ENCODE results near the gene CAMK1D.

Gene CAMK1D

DNA sequence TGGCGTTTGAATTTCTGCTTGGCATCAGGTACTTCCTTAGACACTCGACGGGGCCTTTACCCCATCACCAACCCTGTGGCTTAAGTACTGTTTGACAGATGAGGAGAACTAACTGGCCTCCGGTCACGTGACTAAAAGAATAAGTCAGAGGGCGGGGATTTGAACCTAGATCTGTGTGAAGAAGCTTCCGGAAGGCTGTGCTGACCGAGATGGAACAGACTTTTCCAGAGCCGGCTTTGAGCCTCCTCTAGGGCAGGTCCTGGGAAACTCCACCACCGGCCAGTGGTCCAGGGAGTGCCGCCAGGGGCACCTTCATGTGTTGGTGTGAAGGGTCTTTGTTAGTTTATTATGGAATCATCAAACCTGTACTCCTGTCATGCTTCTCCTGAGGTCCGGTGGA is 26.9 kb downstream of the CAMK1D start:
- no peak for DNase-seq

DNA sequence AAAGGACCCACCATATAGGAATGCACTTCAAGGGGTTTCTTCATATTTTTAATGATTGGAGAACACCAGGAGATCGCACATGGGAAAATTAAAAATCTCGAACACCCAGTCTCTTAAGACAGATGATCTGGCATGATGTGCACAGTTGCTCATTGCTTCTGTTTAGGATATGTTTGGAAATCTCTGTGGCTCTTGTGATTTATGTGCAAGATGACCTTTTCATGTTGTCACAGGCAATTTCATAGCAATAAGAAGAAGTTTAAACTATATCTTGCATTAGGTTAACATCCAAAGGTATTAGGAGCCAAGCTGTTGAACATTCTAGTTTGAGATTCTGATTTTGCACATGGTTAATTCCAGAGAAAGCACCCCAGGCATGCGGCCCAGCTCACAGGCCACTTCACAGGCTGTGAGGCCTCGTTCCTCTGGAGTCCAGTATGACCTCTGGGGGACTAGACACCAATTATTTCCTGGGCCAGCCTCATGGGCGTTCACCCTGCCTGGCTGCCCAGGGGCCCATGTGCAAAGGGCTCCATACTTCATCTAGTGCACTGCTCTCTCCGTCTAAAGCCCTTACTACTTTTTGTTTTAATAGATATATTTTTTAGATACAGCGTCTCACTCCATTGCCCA is 28.4 kb downstream of the CAMK1D start:
- DNase-seq, result no peak

DNA sequence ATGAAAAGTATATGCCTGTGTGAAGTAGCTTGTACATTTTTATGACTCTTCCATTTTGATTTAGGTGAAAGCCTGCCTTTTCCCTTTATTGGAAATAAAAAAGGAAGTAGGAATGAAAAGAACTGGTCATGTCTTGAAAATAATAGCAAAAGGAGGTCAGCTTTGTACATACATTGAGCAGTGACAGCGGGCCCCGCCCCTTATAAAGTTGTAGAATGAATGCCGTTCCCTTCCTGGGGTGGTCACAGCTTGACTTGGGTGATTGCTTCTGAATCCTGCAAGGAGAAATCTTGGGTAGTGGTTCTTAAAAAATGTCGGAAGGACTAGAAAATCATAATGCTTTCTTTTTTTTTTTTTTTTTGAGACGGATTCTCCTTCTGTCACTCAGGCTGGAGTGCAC is 31.7 kb downstream of the CAMK1D start:
- DNase-seq, result no peak

DNA sequence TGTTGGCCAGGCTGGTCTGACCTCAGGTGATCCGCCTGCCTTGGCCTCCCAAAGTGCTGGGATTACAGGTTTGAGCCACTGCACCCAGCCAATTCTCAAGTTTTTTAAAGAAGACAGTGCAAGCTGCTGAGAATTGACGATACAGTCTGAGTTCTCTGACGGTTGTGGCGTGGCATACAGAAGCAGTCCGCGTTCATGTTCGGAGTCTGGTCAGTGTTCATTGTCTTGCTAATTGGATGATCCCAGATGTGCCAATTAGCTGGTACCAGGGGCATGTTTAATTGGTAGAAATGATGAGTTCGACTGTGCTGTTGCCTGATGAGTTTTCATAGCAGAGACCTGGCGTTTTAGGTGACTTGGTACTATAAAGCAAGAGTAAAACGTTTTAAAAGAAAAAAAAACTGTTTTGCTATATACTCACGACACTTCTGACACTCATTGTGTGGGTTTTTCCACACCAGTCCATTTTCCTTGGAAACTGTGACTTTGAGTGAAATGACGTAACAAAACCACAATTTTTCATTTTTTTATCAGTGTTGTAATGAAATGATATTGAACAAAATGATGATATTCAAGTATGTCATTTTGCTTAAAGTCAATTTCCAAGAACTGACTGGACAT is 32.3 kb downstream of the CAMK1D start:
- no peak for DNase-seq

DNA sequence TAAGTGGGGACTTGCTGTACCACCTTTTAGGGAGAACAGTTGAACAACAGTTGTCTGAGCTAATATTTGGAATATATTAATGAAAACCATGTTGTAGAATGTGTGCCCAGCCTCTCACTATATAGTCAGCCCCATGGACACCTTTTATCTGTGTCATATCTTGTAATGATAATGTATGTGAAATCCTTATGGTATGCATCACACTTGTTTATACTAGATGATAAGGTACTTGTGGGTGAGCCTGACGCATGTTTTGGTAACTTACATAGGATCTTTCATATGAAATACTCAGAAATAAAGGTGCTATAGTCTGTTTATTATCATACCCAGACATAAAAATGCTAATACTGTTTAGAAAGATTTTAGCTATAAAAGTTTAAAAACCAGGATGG is 32.8 kb downstream of the CAMK1D start:
- no peak for DNase-seq

DNA sequence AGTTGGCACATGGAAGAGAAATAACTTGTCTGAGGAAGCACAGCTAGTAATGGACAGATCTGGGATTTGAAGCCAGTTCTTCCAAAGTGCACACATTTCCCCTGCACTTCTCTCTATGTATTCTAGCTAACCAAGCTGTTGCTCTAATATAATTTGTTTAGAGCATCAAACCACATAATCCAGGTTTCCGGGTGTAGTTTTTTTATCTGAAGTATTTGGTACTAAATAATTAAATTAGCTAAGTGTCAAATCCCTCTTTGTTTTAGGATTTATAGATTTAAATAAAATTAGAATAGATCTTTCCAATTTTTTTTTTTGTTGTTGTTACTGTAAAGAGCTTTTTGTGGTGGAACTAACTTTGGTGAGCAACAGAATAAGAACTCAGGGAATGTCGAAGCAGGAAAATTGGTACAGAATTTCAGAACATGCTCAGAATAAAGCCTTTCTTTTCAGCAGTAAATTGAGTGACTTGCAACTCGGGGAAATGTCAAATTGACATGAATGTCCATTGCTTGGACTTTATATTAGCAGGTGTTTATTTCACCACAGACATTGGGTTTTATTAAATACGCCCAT is 33.7 kb downstream of the CAMK1D start:
- DNase-seq, result no peak

DNA sequence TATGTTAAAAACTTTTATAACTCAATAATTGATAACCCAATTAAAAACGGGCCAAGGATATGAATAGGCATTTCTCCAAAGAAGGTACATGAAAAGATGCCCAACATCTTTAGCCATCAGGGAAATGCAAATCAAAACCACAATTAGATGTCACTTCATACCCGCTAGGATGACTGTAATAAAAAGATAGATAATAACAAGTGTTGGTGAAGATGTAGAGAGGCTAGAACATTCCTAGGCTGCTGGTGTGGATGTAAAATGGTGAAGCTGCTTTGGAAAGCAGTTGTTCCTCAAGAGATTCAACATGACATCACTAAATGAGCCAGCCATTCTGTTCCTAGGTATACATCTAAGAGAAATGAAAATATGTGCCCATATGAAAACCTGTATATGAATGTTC is 35.6 kb downstream of the CAMK1D start:
- DNase-seq, result no peak

DNA sequence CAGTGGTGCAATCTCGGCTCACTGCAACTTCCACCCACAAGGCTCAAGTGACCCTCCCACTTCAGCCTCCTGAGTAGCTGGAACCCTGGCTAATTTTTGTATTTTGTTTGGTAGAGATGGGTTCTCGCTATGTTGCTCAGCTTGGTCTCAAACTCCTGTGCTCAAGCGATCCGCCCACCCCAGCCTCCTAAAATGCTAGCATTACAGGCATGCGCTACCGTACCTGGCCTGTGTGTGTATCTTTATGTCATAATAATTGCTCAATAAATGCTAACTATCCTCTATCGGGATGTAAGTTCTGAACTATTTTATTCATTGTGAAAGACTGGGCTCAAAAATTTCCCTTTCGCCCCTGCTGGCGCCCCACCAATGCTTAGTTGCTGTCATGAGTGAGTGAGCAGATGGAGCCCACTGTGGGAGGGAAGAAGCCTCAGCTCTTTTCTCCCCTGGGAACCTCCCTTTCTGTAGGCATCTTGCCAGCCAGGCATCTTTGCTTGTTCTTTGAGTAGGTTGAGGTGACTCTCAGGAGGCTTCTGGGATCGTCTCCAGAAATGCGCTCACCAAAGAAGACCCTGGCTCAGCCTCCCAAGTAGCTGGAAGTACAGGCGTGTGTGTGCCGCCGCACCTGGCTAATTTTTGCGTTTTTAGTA is 38.3 kb downstream of the CAMK1D start:
- DNase-seq, result no peak

DNA sequence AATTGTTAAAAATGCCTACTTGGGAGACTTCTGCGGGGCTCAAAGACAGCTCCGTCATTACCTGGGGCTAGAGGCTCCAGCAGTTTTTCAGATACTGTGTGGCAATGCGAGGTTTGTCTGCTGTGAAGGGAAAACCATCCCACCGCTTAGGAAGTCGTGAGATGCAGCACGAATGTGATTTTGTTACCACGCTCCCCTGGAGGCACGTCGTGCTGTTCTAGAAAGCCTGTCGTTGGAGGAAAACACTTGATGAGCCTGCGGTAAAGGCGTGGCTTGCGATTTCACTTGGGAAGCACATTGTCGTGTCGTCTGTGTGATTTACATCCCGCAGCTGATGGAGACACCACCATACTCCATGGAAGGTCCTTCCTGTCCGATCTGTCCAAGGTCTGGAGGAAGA is 39.3 kb downstream of the CAMK1D start:
- no peak for DNase-seq

DNA sequence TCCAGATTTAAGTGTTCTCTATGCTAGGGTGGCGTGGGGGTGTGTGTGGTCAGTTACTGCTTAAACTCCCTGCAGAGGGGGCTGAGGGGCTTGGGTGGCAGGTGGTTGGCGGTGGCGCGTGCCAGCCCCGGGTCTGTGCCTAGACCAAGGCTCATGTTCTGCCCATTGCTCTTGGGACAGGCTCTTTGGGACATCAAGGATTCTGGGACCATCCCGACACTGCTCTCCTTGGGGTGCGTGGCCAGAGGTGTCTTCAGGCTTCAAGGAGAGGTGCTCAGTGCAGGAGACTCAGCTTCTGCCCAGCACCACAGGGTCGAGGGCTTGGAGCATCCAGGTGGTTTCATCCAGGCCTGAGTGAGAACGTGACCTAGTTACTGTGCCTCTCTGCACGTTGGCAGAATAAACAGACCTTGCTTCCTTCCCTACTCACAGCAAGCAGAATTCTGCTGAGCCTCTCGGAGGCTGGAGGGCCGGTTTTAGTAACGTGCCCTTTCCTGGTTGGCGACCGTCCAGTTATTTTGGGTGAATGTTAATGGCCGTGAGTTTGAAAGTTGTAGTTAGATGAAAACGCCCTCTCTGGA is 39.9 kb downstream of the CAMK1D start:
- DNase-seq, result no peak

DNA sequence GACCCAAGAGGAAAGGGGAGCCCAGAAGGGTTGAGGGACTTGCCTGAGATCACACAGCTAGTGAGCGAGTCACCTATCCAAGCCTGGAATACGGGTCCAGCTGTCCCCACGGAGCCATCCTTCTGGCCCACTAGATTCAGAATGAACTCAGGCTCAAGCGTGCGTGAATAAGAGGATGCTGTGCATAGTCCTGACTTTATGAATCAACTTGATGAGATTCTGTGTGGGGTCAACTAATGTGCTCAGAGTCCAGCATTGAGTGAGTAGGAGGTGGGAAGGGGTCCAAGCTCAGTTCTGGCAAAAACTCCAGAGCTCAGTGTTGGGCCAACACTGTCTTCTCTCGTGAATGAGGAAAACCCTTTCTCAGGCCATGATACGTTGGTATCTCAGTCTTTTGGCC is 41.4 kb downstream of the CAMK1D start:
- no peak for DNase-seq

DNA sequence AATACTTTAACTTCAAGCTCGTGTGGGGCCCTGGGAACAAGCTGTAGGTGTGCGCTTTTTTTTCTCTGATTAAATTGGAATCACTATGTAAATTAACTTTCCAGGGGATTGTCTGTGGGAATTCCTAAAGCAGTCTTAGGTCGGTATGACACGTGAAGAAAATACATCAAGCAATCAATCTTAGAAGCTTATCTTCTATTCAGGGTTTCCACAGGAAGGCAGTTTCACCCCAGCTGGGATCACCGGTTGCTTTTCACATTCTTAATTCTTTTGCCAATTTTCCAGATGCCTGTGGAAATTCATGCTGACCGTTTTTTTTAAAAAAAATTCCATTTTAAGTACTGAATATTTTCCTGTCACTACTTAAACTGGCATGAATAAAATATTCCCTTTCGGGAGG is 41.9 kb downstream of the CAMK1D start:
- no peak for DNase-seq

DNA sequence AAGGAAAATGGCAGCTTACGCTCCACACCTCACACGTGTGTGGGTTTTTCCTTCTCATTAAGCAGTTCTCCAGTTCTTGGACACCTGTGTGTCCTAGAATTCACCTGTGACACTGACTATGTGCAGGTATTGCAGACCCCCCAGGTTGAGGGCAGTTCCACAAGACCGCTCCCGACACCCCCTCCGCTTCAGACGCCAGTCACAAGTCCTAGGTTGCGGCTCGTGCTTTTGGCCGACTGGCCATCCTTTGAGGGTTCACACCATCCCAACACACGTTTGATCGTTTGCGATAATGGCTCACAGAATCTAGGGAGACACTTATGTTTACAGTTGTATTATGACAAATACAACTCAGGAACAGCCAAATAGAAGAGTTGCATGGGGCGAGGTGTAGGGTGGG is 44.5 kb downstream of the CAMK1D start:
- no peak for DNase-seq

DNA sequence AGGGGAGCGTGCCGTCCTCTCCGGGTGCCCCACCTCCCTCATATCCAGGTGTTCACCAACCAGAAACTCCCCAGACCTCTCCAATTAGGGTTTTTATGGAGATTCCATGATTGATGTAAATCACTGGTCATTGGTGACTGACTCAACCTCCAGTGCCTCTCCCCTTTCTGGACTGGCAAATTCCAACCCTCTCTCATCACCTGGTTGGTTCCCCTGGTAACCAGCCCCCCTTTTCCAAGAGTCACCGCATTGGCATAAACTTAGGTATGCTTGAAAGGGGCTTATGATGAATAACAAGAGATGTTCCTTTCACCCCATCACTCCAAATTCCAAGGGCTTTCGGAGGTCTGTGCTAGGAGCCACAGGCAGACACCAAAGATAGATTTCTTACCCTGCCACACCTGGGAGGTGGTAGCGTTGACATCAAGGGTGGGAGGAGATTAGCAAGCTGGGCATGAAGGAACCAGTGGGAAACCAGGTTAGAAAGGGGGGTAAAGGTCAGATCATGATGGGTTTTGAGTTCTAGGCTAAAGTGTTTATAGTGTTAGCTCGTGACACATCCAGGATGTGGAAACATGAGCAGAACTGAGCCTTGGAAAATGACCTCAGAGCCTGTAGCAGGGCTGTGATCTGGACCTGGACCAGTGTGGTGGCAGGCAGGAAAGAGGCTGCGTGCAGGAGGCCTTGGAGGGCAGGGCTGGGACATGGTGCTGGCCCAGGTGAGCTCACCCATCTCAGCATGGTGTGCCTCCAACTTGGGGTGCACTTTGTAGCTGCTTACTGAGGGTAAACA is 45.1 kb downstream of the CAMK1D start:
- no peak for DNase-seq

DNA sequence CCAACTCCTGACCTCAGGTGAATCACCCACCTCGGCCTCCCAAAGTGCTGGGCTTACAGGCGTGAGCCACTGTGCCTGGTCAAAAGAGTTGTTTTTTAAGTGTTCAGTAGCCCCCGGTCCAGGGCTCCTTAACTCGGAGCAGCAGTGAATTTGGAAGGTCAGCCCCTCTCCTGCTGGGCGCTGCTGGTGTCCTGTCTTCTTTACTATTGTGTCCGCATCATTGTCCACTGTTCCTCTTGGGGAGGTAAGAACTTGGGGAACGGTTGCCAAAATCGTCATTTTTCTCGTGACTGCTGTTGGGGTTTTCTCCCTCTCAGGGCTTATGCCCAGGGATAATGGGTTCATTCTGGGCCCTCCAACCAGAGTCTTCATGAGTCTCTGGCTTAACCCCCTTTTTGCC is 46.7 kb downstream of the CAMK1D start:
- no peak for DNase-seq

DNA sequence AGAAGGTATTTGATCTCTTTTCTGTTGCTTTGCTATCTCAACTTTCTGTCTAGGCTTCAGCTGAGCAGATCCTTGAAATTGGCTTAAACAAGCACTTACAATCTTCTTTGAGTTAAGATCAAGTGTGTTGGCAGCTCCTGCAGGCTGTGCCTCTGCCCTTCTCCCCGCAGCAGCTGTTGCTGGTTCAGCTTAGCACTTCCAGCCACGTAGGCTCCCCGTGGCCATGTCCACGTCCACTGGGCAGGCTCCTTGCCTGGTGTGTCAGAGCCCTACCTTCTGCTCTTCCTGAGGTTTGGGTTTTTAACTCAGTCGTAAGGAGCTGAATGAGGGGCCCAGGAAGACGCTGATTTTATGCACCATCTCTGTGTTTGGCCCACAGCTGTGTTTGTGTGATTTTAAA is 47.2 kb downstream of the CAMK1D start:
- no peak for DNase-seq

DNA sequence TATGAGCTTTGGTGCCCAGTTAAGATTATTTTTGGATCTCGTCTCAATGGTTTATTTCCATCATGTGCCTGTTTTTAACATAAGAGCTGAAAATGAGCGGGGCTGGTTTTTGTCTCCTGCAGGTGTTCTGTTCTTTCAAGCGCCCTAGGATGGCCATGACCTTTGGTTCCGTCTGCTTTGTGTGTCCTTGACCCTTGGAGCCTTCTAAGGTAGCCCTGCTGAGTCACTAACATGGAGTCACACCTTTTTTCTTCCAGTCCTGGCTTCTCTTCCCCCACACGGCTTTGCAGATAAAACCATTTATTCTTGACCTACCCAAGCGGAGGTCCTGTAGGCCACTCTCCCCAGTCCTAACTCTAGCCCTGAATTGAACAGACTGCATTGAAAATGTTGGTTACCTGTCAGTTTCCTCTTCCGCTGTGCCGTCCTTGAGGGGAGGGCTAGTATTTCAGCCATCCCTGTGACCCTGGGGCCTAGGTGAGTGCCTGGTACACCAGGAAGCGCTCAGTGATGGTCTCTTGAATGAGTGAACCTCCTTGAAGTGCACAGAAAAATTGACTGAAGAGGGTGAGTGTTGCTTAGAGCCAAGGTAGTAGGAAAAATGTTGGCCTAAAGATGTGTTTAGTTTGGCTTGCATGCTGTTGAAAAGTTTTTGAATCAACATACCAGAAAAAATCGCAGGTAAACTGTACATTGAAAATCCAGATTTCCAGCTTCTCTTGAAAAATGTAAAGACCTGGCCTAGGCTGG is 48.0 kb downstream of the CAMK1D start:
- DNase-seq, result no peak

DNA sequence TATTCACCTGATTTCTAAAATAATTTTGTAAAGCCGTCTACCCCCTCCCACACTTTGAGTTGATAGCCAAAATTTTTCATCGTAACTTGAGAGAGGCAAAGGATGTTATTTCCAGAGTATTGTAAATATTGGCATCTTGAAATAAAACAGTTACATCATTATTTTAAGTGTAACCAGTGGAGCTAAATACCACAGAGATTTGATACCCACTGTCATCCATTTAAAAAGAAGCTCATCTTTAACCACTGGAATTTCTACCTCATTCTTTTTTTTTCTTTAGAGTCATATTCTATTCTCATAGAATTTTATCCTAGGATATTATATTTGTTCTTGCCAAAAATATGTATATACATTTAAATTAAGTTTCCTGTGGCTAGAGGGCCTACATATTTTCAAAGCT is 48.6 kb downstream of the CAMK1D start:
- DNase-seq, result no peak

DNA sequence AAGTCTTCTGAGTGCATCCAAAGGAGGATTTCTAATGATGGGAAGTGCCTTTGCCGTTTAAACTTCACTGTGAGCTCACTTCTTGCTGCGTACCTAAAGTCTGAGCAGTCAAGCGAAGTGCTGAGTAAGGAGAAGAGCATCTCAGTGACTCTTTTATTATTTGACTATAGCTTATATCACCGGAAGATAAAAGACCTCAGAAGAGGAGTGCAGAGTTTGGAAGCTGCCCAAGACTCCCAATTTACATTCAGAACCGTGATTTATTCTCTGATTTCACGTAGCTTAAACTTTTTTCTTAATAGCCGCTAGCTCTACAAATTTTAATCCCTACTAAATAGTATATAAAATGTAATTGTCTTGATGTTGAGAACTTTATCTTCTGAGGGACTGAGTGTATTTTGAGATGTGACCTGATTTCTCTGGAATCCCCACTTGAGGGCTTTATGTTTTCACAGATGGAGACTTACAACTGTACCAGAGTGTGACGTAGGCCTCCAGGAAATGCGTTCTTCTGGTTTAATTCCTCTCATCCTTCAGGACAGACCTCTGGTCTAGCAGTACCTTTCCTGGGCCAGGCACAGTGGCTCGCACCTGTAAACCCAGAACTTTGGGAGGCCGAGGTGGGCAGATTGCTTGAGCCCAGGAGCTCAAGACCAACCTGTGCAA is 51.1 kb downstream of the CAMK1D start:
- DNase-seq, result no peak

DNA sequence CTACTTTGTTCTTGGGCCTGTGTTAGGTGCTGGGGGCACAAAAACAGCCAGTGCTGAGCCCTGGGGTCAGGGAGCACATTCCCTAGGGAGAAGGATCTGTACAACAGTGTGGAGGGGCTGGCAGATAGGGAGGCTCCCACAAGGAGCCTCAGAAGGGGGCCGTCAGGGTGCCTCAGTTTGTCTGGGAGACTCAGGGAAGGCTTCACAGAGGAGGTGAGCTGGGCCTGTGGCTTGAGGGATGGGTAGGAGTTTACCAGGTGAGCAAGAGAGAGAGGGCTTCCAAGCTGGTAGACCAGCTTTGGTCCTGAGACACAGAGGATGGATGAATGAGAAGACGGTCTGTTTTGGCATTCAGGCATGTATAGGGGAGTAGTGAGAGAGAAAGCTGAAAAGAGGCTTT is 52.1 kb downstream of the CAMK1D start:
- DNase-seq, result no peak

DNA sequence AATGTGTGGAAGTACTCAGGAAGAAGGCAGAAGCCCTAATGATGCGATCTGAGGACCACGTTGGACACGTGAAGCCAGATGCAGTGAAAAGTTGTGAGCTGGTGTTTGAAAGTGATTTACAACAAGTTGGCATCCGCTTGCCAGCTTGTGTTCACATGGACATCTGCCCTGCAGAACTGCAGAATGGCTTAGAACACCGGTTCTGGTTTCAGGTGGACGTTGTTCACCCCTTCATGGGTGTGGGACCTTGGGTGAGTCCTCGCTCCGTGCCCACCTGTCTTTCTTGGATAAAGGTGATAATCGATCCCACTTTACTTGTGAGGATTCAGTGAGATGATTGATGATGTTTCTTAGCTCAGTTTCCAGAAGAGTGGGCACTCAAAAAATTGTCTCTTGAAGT is 53.8 kb downstream of the CAMK1D start:
- no peak for DNase-seq
